GM18507 (cell line): ENCODE measurements around the gene MRPS18A.
A peak's percentile ranks its signal among the peaks of the same experiment; 100 is the strongest.

ENCODE experiments used
- DNase-seq: peaks from one replicate; pipeline ENCODE4 v3.0.0; 2011; ENCODE audit warnings: low read depth; ENCODE audit not compliant: insufficient read length; ENCODE audit errors: extremely low spot score
- FAIRE-seq: peaks from 2 replicates; lab custom pipeline; 2011; peaks lifted over from hg19 to GRCh38; lab: Jason Lieb, UNC

Gene MRPS18A

DNA sequence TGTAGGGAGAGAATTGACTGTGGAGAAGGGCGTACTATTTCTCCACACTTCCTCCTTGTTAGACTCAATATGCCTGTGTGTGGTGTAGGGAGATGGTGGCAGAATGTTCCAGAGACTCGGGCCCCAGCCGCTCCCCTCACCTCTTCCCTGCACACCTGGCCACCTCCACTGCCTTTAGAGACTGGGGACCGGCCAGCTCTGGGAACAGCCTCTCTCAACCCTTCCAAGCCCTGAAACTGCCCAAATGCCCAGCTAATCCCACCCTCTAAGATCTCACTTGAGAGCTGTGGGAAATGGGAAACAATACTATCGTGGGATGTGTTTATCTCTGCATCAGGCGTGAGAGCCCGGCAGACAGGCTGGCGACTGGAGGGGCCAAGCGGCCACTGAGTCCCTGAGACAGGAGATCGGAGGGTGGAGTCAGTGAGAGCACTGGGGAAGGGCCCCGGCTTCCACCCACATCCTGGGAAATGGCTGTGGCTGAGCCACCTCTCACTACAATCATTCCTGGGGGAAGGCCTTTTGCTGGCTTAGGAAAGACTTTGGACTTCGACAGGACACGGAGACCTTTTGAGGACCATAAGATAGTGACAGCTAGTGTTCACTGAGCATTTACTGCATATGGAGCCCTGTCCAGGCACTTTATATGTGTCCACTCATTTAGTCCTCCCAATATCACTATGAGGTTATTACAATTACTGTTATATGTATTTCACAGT lies 31.0 kb upstream of the MRPS18A start:
- FAIRE-seq = no peak
- no peak for DNase-seq

- FAIRE-seq (no peak), DNase-seq (no peak)
These were observed 30.2 kb upstream of the MRPS18A start for GRCh38 chr6:43717822-43718221.

- no peak for FAIRE-seq
- DNase-seq = no peak
These were observed 29.8 kb upstream of the MRPS18A start for GRCh38 chr6:43717389-43717788.

- no peak for FAIRE-seq
These were observed 28.5 kb upstream of the MRPS18A start for GRCh38 chr6:43716099-43716498.

GRCh38 chr6:43715056-43715788 lies 27.6 kb upstream of the MRPS18A start:
- FAIRE-seq = peak; percentile 83
- peak; percentile 62 for DNase-seq

More at GRCh38 chr6:43716099-43716498, 28.5 kb upstream of the MRPS18A start:
- no peak for DNase-seq

DNA sequence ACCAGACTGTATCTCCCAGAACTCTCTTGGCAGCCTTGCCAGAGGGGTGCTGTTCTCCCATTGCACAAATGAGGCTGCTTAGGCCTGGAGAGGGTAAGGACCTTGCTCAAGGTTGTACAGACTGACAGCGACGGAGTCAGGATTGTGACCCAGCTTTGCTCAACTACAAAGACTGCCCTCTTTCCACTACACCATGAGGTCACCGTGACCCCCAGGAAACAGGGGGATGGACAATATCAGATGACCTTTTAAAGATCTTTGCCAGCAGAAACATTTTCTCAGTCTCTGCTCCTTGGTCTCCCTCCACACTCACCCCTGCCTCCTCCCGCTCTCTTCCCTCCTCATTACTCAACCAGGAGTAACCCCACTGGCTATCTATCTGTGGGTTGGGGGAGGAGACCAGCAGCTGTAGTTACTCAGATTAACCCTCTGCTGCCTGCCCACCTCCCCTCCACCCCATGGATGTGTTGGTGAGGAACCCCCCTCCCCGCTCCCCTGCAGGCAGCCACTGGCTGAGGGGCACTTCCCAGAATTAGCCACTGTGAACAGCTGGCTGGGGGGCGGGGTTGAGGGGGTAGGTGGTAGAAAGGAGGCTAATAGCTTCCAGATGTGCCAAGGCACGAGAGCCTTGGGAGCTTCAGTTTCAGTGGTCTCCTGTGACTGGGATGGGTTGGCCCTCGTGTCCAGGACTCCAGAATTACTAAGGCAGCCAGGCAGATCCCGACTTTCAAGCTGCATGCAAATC lies 26.9 kb upstream of the MRPS18A start:
- DNase-seq = no peak
- no peak for FAIRE-seq

GRCh38 chr6:43713643-43714310 lies 26.2 kb upstream of the MRPS18A start:
- DNase-seq (no peak), FAIRE-seq (peak; percentile 63)

DNA sequence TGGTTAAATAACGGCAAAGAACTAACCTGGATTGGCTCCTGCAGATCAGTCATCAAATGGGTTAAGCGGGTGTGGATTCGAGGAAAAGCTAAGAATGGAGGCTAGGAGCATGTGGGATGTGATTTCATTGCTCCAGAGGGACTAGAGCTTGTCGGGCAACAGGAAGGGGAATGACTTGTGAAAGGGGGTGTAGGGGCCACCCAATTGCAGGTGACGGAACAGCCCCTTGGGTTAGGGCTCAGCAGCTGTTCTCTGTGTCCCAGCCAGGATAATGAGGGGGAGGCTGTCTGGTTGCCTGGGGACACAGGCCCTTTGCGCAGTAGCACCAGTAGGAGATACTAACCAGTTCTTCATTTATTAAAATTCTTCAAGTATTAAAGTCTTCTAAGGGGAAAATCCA lies 25.0 kb upstream of the MRPS18A start:
- no peak for DNase-seq

DNA sequence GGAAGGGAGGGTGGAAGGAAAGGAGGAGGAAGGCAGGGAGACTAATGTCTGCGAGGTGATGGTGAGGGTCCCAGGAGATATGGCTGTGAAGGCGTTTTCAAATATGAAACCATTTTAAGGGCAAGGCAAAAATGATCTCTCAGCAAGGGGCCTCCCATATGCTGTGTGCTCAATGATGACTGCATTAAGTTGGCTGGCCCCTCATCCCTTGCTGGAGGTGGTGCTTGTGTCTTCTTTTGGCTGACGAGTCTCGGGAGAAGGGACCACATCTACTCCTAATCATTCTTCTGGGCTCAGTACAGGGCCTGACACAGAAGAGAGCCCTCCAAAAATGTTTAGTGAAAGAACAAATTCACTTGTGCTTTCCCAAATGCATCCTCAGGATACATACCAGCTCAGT lies 23.0 kb upstream of the MRPS18A start:
- DNase-seq (no peak), FAIRE-seq (no peak)

More for the DNA sequence above, 25.0 kb upstream of the MRPS18A start:
- no peak for FAIRE-seq

DNA sequence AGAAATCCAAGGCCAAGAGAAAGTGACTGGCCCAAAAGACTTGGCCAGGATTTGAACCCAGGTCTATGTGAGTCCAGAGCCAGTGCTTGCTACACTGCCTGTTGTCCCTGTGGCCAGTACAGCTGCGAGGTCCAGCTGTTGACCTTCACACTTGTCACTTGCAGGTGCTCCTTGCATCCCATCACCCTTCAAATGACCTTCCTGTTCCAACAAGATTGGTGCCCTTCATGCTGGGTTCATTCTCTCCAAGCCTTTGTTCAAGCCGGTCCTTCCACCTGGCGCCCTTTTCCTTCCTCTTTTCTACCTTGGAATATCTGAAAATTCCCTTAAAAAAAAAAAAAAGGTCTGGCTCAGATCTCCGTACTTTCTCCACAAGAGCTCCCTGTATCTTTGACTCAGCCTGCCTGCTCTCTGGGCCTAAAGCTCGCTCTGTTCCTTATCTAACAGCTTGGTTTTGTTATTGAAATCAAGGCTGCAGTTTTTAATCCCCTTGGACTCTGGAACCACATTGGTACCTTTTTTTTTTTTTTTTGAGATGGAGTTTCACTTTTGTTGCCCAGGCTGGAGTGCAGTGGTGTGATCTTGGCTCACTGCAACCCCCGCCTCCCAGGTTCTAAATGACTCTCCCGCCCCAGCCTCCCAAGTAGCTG lies 22.2 kb upstream of the MRPS18A start:
- DNase-seq (no peak), FAIRE-seq (no peak)

DNA sequence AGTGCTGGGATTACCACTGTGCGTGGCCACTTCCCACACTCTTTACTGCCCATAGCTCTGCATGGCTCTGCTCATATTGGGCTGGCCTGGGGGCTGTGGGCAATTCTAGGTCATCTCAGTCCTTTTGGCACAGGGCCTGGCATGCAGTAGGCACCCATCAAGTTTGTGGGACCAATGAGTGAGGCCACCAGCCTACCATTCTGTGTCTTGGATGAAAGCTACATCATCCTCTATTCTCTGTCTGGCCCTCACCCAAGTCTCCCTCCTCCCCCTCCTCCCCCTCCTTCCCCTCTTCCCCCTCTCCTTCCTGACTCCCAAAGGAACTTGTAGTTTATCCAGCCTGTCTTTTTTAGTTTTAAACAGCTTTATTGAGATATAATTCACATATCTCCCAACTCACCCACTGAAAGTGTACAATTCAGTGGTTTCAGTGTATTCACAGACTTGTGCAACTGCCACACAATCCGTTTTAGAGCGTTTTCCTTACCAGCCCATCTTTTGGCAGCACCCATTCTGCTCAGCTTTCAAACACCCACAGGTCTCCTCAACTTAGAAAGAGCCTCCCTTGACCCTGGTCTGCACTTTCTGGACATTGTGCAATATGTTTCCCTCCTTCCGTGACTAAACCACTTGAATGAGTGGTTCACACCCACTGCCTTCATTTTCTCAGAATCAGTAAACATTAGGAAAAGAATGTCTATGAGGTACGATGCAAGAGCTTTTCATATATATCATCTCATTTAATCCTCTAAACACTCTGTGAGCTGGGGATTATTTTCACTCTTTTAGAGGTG lies 21.5 kb upstream of the MRPS18A start:
- FAIRE-seq (no peak), DNase-seq (no peak)

DNA sequence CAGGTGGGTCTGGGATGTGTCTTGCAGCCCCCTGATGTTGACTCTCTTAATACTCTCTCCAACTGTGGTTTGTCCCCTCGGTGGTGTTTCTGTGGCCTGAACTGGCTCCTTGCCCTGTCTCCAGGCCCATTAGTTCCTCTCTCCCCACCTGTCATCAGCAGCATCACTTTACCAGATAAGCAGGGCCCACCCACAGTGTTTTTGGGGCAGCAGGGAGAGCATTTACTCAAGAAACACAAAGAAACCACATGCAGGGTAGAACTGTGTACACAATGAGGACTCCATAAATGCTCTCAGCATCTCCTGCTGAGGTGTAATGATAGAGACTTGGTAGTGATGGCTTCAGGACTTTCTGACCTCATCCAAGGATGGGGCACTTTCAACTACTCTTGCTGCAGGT lies 20.2 kb upstream of the MRPS18A start:
- FAIRE-seq (no peak), DNase-seq (no peak)

GRCh38 chr6:43707269-43707668 lies 19.7 kb upstream of the MRPS18A start:
- FAIRE-seq (no peak), DNase-seq (no peak)

- DNase-seq = no peak
- no peak for FAIRE-seq
These were observed 19.2 kb upstream of the MRPS18A start for GRCh38 chr6:43706788-43707187.

DNA sequence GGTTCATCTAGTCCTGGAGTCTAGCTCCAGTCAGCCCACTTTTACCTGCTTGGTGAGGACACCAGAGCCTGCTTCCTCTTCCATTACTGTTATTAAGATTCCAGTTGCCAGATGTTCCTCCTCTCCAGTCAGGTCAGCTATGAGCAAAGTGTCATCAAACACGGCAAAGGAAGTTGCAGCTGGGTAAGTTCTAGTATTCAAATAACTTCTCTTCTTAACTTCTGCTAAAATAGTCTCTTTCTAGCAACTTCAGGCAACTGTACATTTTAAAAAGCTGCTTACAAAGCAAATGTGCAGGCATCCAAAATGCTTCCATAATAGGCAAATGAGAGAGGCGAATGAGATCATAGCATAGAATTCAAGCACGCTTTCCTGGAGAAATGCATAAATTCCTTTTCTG lies 18.4 kb upstream of the MRPS18A start:
- FAIRE-seq (peak; percentile 55), DNase-seq (no peak)

- no peak for DNase-seq
- FAIRE-seq = no peak
These were observed 16.2 kb upstream of the MRPS18A start for GRCh38 chr6:43703512-43704429.

DNA sequence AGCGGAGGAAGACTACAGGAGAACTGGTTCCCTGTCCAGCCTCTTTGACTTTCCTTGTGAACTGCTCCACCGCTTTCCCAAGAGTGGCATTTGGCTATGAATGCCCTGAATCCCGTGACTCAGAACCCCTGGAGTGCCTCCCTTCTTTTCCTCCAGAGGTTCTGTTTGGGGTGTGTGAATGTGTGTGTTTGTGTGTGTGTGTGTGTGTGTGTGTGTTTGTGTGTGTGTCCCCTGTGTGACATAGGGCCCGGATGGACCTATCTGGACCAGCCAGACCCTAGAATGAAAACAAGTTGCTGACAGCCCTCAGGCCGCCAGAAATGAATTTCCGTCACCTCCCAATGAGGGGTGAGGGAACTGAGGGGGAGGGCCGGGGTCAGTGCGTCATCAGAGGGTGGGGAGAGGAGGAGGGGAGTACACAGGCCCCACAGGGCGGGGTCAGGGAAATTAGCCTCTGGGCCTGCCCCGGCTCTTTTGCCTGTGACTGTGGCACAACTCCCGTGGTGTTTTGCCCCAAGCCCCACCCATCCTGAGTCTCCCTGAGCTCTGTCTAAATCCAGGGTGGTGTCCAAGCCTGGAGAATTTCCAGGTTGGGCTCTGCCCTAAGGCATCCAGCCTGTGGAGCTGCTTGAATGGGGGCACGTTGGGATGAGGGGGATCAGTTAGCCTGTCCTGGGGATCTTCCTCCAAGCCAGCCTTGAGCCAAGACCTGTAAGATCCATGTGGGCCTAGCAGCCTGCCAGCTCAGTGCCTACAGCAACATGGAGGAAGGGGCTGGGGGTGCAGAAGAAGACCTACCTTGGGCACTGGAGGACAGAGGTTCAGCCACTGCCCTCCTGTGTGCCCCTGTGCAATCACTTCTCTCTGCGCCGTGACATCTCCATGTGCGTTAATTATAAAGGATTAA lies 15.2 kb upstream of the MRPS18A start:
- no peak for DNase-seq
- no peak for FAIRE-seq
